Ureter (tissue), 1 donor: ENCODE measurements around the gene HOXC12. TPM values are rescaled to one million over a fixed set of nuclear protein-coding genes. Genes with fewer than 3 reads are reported as not detected.

Source experiments
- DNase-seq: peaks from one replicate; pipeline ENCODE4 v3.0.0-alpha.2; 2020; ENCODE audit warnings: low spot score
- total RNA-seq: library from RNA; stranded (reverse); gene quantifications from one replicate; pipeline ENCODE4 v1.2.4, GENCODE V29; 2023
- donor health status: DM: yes; HTN: yes; CAD: no.

Gene HOXC12
- total RNA-seq, result not detected

DNA sequence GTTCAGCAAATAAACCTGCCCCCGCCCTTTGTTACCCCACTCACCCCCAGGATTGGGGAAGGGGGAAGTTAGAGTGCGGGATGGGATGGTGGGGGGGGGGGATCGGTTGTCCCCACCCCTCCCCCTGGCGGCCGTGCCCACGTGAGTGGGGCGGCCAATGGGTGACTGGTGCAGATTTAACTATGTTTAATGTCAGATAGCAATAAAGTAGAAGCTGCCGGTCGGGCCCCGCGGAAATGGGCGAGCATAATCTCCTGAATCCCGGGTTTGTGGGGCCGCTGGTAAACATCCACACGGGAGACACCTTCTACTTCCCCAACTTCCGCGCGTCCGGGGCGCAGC, at the start of gene HOXC12:
Gene HOXC12 (plus strand): TSS at position 210 of the 342 bp plus-strand sequence. CDS start 27 bp downstream, at position 237.
- DNase-seq, result no peak

GRCh38 chr12:53907103-53907502, 47.6 kb upstream of the HOXC12 start:
- DNase-seq, result no peak

GRCh38 chr12:53916788-53917655, 37.7 kb upstream of the HOXC12 start:
- no peak for DNase-seq

DNA sequence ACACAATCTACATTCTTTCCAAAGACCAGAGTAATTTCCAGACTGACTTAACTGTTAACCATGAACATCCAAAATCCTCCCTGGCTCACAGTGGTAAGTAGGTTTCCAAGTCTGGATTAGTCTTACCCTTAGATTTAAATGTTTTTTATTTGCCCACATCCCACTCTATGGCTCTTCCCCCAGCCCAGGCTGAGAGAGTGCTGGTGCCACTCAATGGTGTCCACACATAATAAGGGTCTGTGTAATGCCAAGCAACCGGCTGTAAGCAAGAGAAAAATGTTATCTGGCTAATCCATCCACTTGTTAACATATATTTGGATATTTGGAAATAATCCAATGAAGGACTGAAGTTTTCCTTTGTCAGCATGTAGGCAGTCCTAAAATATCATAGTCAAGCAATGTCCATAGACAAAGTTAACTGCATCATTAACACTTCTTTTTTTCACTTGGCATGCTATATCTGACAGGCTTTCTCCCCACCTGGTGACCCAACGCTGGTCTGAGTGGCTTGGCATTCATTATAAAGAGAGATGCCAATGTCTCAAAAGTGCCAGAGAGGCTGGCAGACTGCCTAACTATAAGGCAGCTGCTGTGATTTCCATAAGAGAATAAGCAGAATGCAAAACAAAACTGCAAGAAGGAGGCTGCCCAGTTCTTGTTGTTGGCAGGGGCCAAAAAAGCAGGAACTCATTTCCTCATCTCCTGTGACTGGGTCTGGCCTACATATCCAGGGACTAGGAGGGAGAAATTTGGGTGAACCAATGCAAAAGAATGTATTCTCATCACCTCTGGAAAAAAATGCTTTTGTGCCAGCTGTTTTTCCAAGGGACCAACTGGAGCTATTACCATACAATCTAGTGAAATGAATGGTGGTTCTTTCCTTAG, 29.9 kb upstream of the HOXC12 start:
- no peak for DNase-seq

DNA sequence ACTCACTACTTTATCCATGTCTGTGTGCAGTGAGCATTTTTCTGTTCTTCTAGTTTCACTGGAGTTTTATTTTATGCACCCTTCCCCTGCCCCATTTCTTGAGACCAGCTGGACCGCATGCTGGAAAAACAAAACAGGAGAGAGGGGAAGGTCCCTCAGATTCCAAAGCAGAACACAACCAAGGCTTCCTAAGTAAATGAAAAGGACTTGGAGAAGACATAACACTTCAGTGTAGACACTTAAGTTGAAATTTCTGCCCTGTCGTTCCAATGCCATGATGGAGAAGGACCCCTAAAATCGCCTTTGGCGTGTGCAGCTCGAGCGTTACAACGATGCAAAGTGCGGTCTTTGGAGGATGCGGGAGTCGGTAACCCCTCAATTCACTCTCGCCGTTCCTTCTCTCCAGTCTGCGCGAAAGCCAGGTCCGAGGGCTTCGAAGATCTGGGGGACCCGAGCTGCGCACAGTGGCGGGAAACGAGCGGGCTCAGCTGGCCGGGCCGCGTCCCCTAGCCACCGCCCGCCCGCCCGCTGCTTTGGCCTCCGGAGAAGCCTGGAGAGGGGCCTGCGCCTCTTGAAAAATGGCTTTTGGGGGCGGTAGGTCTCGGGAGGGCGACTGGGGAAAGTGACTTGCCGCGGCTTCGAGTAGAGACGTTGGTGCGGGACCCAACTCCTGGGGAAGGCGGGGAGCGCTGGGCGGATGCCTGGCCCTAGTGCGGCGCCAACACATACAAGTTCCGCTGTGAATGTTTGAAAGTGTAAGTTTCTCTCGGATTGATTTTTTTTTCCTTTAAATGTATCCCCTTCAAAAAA, 27.3 kb upstream of the HOXC12 start:
- no peak for DNase-seq

DNA sequence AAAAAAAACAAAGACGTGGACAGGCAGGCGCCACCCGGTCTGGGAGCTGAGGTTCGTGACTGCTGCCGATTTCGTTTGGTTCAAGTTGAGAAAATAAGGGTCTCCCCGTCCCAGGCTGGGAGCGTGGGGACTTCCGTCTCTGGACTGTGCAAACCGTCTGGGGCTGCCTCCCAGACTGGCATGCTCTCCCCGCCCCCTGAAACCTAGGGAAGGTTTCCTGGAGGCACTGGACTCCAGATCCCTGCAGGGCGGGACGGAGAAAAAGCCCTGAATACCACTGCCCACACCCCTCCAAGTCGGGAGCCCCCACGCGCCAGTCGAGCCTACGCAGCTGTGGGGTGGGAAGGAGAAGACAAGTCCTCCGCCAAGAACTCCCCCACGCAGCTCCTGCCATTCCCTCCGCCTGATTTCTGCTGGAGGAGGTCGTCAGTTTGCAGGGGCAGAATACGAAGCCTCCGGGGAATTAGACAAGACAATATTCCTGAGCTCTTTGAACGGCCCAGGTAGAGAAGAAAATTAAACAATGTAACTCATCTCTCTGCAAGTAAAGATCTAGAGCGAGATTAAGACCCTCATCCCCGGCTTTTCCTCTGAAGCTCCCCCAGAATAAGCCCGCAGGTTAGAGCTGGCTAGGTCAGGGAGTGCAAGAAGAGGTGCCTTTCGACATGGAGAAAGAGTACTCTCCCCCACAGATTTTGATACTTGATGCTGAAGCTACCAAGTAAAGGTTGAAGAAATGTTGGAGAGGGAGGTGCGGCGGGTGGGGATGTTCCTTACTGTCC, 26.5 kb upstream of the HOXC12 start:
- DNase-seq, result no peak

- DNase-seq, result no peak
Observed at GRCh38 chr12:53929527-53929926, 25.2 kb upstream of the HOXC12 start.

GRCh38 chr12:53930591-53931255, 24.0 kb upstream of the HOXC12 start:
- no peak for DNase-seq

GRCh38 chr12:53931844-53932581, 22.7 kb upstream of the HOXC12 start:
- DNase-seq, result no peak

DNA sequence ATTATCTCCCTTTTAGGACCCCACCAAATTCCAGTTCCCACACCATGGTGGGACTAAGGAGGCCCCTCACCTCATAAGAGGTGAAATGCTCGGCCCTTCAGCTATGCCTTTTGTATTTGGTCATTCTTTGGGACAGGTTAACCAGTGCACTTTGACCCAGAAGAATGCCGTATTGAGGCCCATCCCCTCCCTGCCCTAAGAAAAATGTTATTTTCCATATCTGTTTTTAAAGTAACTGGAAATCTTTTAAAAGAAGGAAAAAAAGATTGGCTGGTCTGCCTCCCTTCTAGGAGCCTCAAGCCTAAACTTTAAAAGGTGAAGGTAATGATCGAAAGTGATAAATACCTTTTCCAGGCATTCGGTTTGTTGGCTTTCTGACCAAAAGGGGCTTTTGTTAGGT, 21.8 kb upstream of the HOXC12 start:
- no peak for DNase-seq

DNA sequence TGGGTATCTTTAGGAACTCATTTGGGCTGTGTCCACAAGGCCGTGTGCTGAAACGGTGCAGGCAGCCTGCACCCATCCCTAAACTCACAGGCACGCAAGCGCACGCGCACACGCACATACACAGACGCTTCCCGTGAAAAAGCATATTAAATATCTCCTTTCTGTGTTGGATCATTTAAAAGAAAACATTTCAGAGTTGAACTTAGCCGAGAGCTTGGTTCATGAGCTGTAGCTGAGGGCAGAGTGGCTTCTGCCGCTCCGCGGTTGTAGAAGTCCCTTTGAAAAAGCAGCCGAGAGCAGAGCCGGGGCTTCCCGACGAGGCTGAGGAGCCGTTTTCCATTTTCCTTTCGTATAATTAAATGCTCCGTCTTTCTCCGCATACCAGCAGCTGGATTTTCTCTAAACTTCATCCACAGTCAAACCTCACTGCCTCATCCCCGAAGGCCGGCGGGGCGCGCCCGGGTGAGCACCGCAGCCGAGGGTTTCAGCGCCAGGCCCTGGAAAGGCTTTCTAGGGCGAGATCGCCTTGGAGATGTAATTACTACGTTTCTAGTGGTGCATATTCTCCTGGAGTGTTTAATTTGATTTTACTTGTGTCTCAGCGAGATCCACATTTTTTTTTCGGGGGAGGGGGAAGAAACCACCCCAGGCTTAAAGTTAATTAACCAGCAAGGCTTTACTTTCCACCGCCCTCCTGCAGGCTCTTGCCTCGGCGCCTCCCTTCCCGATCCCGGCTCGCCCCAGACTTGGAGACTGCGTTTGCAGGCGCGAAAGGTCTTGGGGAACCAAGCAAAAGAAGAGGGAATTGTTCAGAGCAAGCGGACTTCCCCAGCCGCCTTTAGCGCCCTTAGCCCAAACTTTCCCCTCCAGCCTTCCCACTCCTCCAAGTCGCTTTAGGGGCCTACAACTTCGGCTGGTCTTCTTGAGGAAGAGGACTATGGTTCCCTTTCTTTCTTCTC, 19.0 kb upstream of the HOXC12 start:
- DNase-seq, result no peak

DNA sequence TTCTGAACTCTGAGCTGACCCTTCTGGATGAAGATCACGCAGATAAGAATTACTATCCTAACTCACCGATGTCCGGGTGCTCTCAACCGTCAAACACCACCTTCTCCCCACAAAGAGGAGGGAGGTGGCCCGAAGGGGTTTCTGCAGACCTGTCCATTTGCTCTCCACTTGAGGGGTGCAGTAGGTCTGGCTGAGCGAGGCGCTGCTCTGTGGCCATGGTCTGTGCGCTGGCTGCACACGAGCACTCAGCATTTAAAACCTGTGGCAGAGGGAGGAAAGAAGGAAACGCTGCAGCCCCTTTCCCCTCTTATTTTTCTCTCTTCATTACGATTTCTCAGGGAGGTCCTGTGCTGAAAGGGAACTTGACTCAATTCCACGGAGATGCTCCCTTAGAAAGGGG, 17.6 kb upstream of the HOXC12 start:
- no peak for DNase-seq

DNA sequence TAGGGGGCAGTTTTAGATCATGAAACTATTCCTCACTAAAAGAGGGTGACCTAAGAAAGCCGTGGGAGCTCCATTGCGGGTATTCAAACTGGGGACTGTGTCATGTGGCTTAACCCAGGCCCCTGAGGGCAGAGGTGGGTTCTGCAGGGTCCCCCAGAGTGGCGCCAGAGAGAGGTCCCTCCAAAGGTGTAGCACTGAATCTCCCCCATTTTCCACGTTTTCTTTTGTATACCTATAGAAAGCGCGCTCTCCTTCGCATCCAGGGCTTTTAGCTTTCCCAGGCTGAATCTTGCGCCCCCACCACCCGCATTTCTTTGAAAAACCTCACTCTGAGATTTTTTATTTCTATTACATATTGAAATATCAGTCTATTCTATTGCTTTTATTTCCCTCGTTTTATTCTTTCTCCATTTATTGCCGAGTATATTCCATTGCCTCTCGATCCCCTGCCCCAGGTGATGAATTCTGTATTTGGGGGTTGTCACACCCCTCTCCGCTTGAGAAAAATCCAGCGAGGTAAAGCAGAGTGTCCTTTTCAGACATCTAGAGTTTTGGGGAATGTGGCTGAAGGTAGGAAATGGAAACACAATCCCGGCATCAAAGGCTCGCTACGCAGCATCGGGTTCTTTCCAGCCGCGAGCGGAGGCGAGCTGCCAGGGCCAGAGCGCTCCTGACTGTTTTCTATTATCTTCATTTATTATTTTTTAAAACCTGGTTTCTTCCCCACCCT, 16.9 kb upstream of the HOXC12 start:
- no peak for DNase-seq

GRCh38 chr12:53938326-53939140, 16.2 kb upstream of the HOXC12 start, which contains the start of gene HOXC13:
Gene HOXC13 (plus strand): TSS chr12:53938831. CDS start chr12:53938907, 76 bp downstream.
- peak; percentile 81 for DNase-seq

DNA sequence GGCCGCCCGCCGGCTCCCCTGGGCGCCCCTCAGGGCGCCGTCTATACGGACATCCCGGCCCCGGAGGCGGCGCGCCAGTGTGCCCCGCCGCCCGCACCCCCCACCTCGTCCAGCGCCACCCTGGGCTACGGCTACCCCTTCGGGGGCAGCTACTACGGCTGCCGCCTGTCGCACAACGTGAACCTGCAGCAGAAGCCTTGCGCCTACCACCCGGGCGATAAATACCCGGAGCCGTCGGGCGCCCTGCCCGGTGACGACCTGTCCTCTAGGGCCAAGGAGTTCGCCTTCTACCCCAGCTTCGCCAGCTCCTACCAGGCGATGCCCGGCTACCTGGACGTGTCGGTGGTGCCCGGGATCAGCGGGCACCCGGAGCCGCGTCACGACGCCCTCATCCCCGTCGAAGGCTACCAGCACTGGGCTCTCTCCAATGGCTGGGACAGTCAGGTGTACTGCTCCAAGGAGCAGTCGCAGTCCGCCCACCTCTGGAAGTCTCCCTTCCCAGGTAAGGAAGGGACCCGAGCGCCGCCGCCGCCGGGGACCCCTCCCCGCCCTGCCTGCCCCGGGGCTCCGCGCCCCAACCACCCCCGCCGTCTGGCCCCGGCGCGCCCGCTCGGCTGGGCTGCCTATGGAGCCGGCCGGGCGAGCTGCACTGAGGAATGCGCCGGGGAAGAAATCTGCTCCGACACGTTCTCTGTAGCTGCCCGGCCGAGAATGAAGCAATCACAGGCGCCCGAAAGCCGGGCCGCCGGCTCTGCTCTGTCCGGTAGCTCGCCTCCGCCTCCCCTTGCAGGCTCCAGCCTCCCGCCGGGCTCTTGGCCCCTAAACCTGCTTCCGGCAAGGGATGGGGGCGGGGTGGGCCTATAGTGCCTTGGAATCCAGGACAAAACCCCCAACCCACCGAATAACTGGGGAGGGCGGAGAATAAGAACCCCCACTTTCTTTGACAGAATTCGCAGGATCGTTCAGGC, 15.3 kb upstream of the HOXC12 start:
- DNase-seq, result peak; percentile 71
